SK-N-SH (cell line): ENCODE results near the gene LLGL2. TPM values are rescaled to one million over a fixed set of nuclear protein-coding genes. Genes with fewer than 3 reads are reported as not detected.
A peak's percentile ranks its signal among the peaks of the same experiment; 100 is the strongest.

Source experiments
- CTCF ChIA-PET: fragments of 300-600, 350-600 bp; formaldehyde crosslinking; extraction: SDS; loops from one replicate; lab custom pipeline; 2021; lab: Yijun Ruan, JAX
- POLR2A ChIA-PET: fragments of 350-600 bp; sonication (Branson Sonifier 250); formaldehyde crosslinking; extraction: SDS; loops from one replicate; lab custom pipeline; 2020; ENCODE audit warnings: antibody characterized with exemption, inconsistent platforms; lab: Yijun Ruan, JAX
- DNase-seq: peaks from one replicate; pipeline ENCODE4 v3.0.0; 2012
- H2AFZ ChIP-seq: fragments of 200-600 bp; sonication (generic); 2 replicates; pipeline ENCODE4 v1.8.1; 2016; ENCODE audit warnings: antibody characterized with exemption, mild to moderate bottlenecking, low read depth
- H3F3A ChIP-seq: fragments of 200-600 bp; sonication (generic); replicated peaks from 2 replicates; pipeline ENCODE3; 2016; ENCODE audit warnings: antibody characterized with exemption, mild to moderate bottlenecking; ENCODE audit not compliant: insufficient read depth
- H3K27ac ChIP-seq, 2 experiments: fragments of 200-500 bp in 1 of 2; fragments of 200-600 bp in 1 of 2; sonication (Bioruptor generic) in 1 of 2; sonication (generic), shearing (Covaris generic) in 1 of 2; 2 replicates each; pipeline versions ENCODE4 v1.5.1 to v1.6.1; 2014 to 2016; ENCODE audit warnings: low read depth in 2 of 2, inconsistent platforms in 1 of 2, low read length in 1 of 2, mild to moderate bottlenecking in 1 of 2, mixed read lengths in 1 of 2
- H3K27me3 ChIP-seq: fragments of 200-600 bp; sonication (generic), shearing (Covaris generic); 2 replicates; pipeline ENCODE4 v1.6.1; 2016; ENCODE audit warnings: mixed run types; ENCODE audit not compliant: insufficient read depth
- H3K36me3 ChIP-seq, 2 experiments: fragments of 200-500 bp in 1 of 2; fragments of 200-600 bp in 1 of 2; sonication (Bioruptor generic) in 1 of 2; sonication (generic) in 1 of 2; replicated peaks in 1 of 2; 2 replicates each; pipeline versions ENCODE3 to v1.5.1; 2014 to 2016; ENCODE audit warnings: low read length in 1 of 2, mild to moderate bottlenecking in 1 of 2; ENCODE audit not compliant: insufficient read depth in 2 of 2, control insufficient read depth in 1 of 2
- H3K4me1 ChIP-seq, 2 experiments: fragments of 200-500 bp in 1 of 2; fragments of 200-600 bp in 1 of 2; sonication (Bioruptor generic) in 1 of 2; sonication (generic), shearing (Covaris generic) in 1 of 2; 2 replicates each; pipeline versions ENCODE4 v1.5.1 to v1.6.1; 2014 to 2016; ENCODE audit warnings: low read depth in 1 of 2, low read length in 1 of 2, mixed run types in 1 of 2; ENCODE audit not compliant: insufficient read depth in 2 of 2, control insufficient read depth in 1 of 2
- H3K4me2 ChIP-seq: fragments of 200-600 bp; sonication (generic), shearing (Covaris generic); 2 replicates; pipeline ENCODE4 v1.6.1; 2017; ENCODE audit warnings: mixed run types
- H3K4me3 ChIP-seq, 2 experiments: fragments of 200-500 bp in 1 of 2; fragments of 200-600 bp in 1 of 2; sonication (Bioruptor generic) in 1 of 2; sonication (generic), shearing (Covaris generic) in 1 of 2; 2 replicates each; pipeline versions ENCODE4 v1.5.1 to v1.8.1; 2014 to 2016; ENCODE audit warnings: low read depth in 2 of 2, inconsistent platforms in 1 of 2, low read length in 1 of 2, mild to moderate bottlenecking in 1 of 2, mixed read lengths in 1 of 2, moderate library complexity in 1 of 2
- H3K79me2 ChIP-seq: fragments of 200-600 bp; sonication (generic); 2 replicates; pipeline ENCODE4 v1.8.1; 2017; ENCODE audit warnings: mild to moderate bottlenecking; ENCODE audit not compliant: insufficient read depth
- H3K9ac ChIP-seq: fragments of 200-600 bp; sonication (generic); 2 replicates; pipeline ENCODE4 v1.6.1; 2017; ENCODE audit warnings: mixed run types
- H3K9me2 ChIP-seq: fragments of 200-600 bp; sonication (generic); 2 replicates; pipeline ENCODE4 v1.6.1; 2017; ENCODE audit warnings: mixed run types
- H3K9me3 ChIP-seq: fragments of 200-600 bp; sonication (generic); 2 replicates; pipeline ENCODE4 v1.6.1; 2017; ENCODE audit warnings: mixed run types, mild to moderate bottlenecking, moderate library complexity
- H4K20me1 ChIP-seq: fragments of 200-600 bp; sonication (generic); 2 replicates; pipeline ENCODE4 v1.6.1; 2017; ENCODE audit warnings: mild to moderate bottlenecking, mixed run types; ENCODE audit not compliant: insufficient read depth
- CTCF ChIP-seq: fragments of 200-600 bp; sonication (generic); IDR thresholded peaks from 2 replicates; pipeline ENCODE4 v1.6.1; 2017; ENCODE audit warnings: antibody characterized with exemption, mild to moderate bottlenecking, moderate library complexity
- MXI1 ChIP-seq: IDR thresholded peaks from 2 replicates; pipeline ENCODE4 v1.6.1; 2012; ENCODE audit warnings: mild to moderate bottlenecking, low read depth, low read length, improper control_type of control experiment
- RAD21 ChIP-seq: IDR thresholded peaks from 2 replicates; pipeline ENCODE4 v1.6.1; 2012; ENCODE audit warnings: mild to moderate bottlenecking, low read length
- RCOR1 ChIP-seq: fragments of 150-350 bp; IDR thresholded peaks from 2 replicates; pipeline ENCODE4 v1.6.1; 2017; ENCODE audit warnings: antibody characterized with exemption, low read length
- SMC3 ChIP-seq: IDR thresholded peaks from 2 replicates; pipeline ENCODE4 v1.6.1; 2012; ENCODE audit warnings: low read depth, low read length, improper control_type of control experiment
- YY1 ChIP-seq: IDR thresholded peaks from 2 replicates; pipeline ENCODE4 v1.4.0; 2012; ENCODE audit warnings: low read depth, mild to moderate bottlenecking
- WGBS: methylation state at CpG from one replicate; pipeline ENCODE4 v1.1.6; 2017; ENCODE audit warnings: low lambda C conversion rate; 5-methylcytosine and 5-hydroxymethylcytosine counted together
- polyA plus RNA-seq, 3 experiments: library from polyadenylated mRNA; depleted of rRNA; stranded (reverse); fragments of >200 nt; gene quantifications; 2 replicates each; pipeline ENCODE4 v1.2.3, GENCODE V29; 2012

LLGL2 gene
- polyA plus RNA-seq, 1 of the 3 experiments (the other 2 are of a cell fraction) = 6.7 TPM

- H3K79me2 ChIP-seq = no peaks in the 10 kb centered on the region
- no peaks in the 10 kb centered on the region for H4K20me1 ChIP-seq
- no peak overlapping the region for H2AFZ ChIP-seq
- H3K27ac ChIP-seq = no peak overlapping the region
- no peak overlapping the region; a peak in 1 of 4 replicates for H3K4me3 ChIP-seq
- WGBS = 44% methylated on average over 28 of the region's 36 CpGs
- no peaks in the 10 kb centered on the region for H3F3A ChIP-seq
- H3K9me3 ChIP-seq = no peaks in the 10 kb centered on the region
- no peaks in the 10 kb centered on the region for H3K9me2 ChIP-seq
- H3K4me1 ChIP-seq = peaks cover 0 to 24% of the 10 kb centered on the region in 2 experiments; a peak in 1 of 4 replicates
- H3K27me3 ChIP-seq = no peaks in the 10 kb centered on the region
- no peak overlapping the region for H3K4me2 ChIP-seq
- TF ChIP-seq CTCF (peak; percentile 73), SMC3 (peak; percentile 47), RCOR1 (no peak), RAD21 (peak; percentile 41)
- peak; percentile 89 for DNase-seq
- ChIA-PET CTCF (interaction anchor here (0.6 to 37.9 kb wide), 30 partner anchors 8 to 349 kb away, joined by 3 to 1370 read pairs (median 3); partner anchors contain the start of genes GALK1, RECQL5, SAP30BP and SMIM5), POLR2A (interaction anchor here (1.1 kb wide), 2 partner anchors 10 to 17 kb away, joined by 3 read pairs; no protein-coding TSS in a partner anchor)
- H3K36me3 ChIP-seq = no peaks in the 10 kb centered on the region
- H3K9ac ChIP-seq = no peak overlapping the region
Observed at GRCh38 chr17:75619506-75620431, 94.3 kb downstream of the LLGL2 start.

- H4K20me1 ChIP-seq = no peaks in the 10 kb centered on the region
- TF ChIP-seq MXI1 (no peak), YY1 (no peak), CTCF (no peak), SMC3 (no peak)
- no peaks in the 10 kb centered on the region for H3K9me3 ChIP-seq
- H3K4me3 ChIP-seq = no peak overlapping the region
- POLR2A ChIA-PET = interaction anchor here (1.0 kb wide), 1 partner anchor 10 kb away, joined by 3 read pairs; no protein-coding TSS in a partner anchor
- H3K79me2 ChIP-seq = no peaks in the 10 kb centered on the region
- H3K9me2 ChIP-seq = no peaks in the 10 kb centered on the region
- no peaks in the 10 kb centered on the region for H3K27me3 ChIP-seq
- no peak for DNase-seq
- H3F3A ChIP-seq = no peaks in the 10 kb centered on the region
- H3K27ac ChIP-seq = no peak overlapping the region; a peak in 1 of 4 replicates
- no peak overlapping the region for H3K4me2 ChIP-seq
- CTCF ChIA-PET = interaction anchor here (0.7 to 37.9 kb wide), 12 partner anchors 8 to 129 kb away, joined by 3 to 1370 read pairs (median 3); partner anchors contain the start of genes GALK1, SMIM5 and TSEN54
- 80% methylated on average over 1 of the region's 4 CpGs for WGBS
- H3K4me1 ChIP-seq = peaks cover 0 to 28% of the 10 kb centered on the region in 2 experiments; a peak in 1 of 4 replicates
- no peaks in the 10 kb centered on the region for H3K36me3 ChIP-seq
- no peak overlapping the region for H2AFZ ChIP-seq
- no peak overlapping the region for H3K9ac ChIP-seq
Observed at GRCh38 chr17:75621489-75621888, 96.0 kb downstream of the LLGL2 start.
